K562 (cell line): ENCODE measurements around the gene ECT2L. TPM values are rescaled to one million over a fixed set of nuclear protein-coding genes. Genes with fewer than 3 reads are reported as not detected.
A peak's percentile ranks its signal among the peaks of the same experiment; 100 is the strongest.

ENCODE experiments used
- ATAC-seq: fragments of 200-7000 bp; cut with Tn5 transposase; 3 replicates; pipeline ENCODE4 v1.9.1; 2020; ENCODE audit warnings: moderate library complexity
- BruUV-seq: library from RNA; stranded (reverse); fragments of 400-500 nt; replicated peaks from 2 replicates; lab custom pipeline; 2021; lab: Mats Ljungman, UMichigan
- CTCF ChIA-PET: fragments of 300-600 bp; formaldehyde crosslinking; extraction: SDS; loops from one replicate; lab custom pipeline; 2021; ENCODE audit warnings: low intra/inter-chr PET ratio; lab: Yijun Ruan, JAX
- POLR2A ChIA-PET: fragments of 300-600, 350-650 bp; sonication (Branson Sonifier 250); formaldehyde crosslinking; extraction: SDS; loops from one replicate; lab custom pipeline; 2021; ENCODE audit warnings: antibody characterized with exemption, inconsistent platforms; lab: Yijun Ruan, JAX
- DNase-seq, 4 experiments: peaks; one replicate each; pipeline versions ENCODE4 v3.0.0 to v3.0.0-alpha.2; 2011 to 2018; ENCODE audit warnings: low spot score in 3 of 4, mixed read lengths in 3 of 4; ENCODE audit errors: extremely low read depth in 1 of 4
- FAIRE-seq: peaks from 2 replicates; lab custom pipeline; 2011; peaks lifted over from hg19 to GRCh38; lab: Jason Lieb, UNC
- H2AFZ ChIP-seq: 2 replicates; pipeline ENCODE4 v1.6.0; 2011; ENCODE audit warnings: low read depth, low read length, control low read depth, inconsistent platforms
- H3K27ac ChIP-seq: fragments of 200-600 bp; 3 replicates; pipeline ENCODE4 v1.8.0; 2011; ENCODE audit warnings: low read depth, mild to moderate bottlenecking, control low read depth, inconsistent platforms, low read length, moderate library complexity, mixed read lengths; ENCODE audit errors: extremely low read depth
- H3K27me3 ChIP-seq, 2 experiments: fragments of 300-600 bp in 1 of 2; 2 replicates in 1 of 2; 3 replicates in 1 of 2; pipeline versions ENCODE4 v1.6.0 to v1.8.0; 2011; ENCODE audit warnings: inconsistent platforms in 2 of 2, low read length in 2 of 2, mild to moderate bottlenecking in 1 of 2, mixed read lengths in 1 of 2, moderate library complexity in 1 of 2; ENCODE audit not compliant: control insufficient read depth in 2 of 2, insufficient read depth in 2 of 2
- H3K36me3 ChIP-seq: fragments of 300-600 bp; 3 replicates; pipeline ENCODE4 v1.8.0; 2011; ENCODE audit warnings: mild to moderate bottlenecking, low read length, inconsistent platforms; ENCODE audit not compliant: control insufficient read depth, insufficient read depth
- H3K4me1 ChIP-seq, 2 experiments: fragments of 200-600 bp in 1 of 2; replicated peaks in 1 of 2; 2 replicates in 1 of 2; 3 replicates in 1 of 2; pipeline versions ENCODE4 v1.5.1 to v1.8.0; 2011; ENCODE audit warnings: inconsistent platforms in 2 of 2, low read length in 2 of 2, mild to moderate bottlenecking in 1 of 2, mixed read lengths in 1 of 2, moderate library complexity in 1 of 2; ENCODE audit not compliant: control insufficient read depth in 2 of 2, insufficient read depth in 2 of 2
- H3K4me2 ChIP-seq: 2 replicates; pipeline ENCODE4 v1.6.1; 2011; ENCODE audit warnings: low read length, control low read depth, inconsistent platforms, mixed read lengths; ENCODE audit not compliant: insufficient read depth
- H3K4me3 ChIP-seq: fragments of 200-600 bp; sonication (generic), shearing (Covaris generic); 2 replicates; pipeline ENCODE4 v1.5.1; 2016; ENCODE audit warnings: control low read depth, inconsistent platforms
- H3K79me2 ChIP-seq: fragments of 200-600 bp; 3 replicates; pipeline ENCODE4 v1.8.0; 2011; ENCODE audit warnings: low read length, inconsistent platforms; ENCODE audit not compliant: control insufficient read depth, insufficient read depth
- H3K9ac ChIP-seq, 2 experiments: 2 replicates each; pipeline versions ENCODE4 v1.6.0 to v1.6.1; 2011; ENCODE audit warnings: low read depth in 2 of 2, low read length in 2 of 2, control low read depth in 1 of 2, inconsistent platforms in 1 of 2, mild to moderate bottlenecking in 1 of 2, mixed read lengths in 1 of 2; ENCODE audit not compliant: insufficient read depth in 1 of 2
- H3K9me1 ChIP-seq: one replicate; pipeline ENCODE4 v1.6.0; 2011; ENCODE audit warnings: inconsistent platforms, mild to moderate bottlenecking, low read length, moderate library complexity; ENCODE audit not compliant: control insufficient read depth, insufficient read depth
- H3K9me3 ChIP-seq: replicated peaks from 2 replicates; pipeline ENCODE4 v1.5.1; 2011; ENCODE audit warnings: low read depth, low read length, inconsistent platforms; ENCODE audit not compliant: control insufficient read depth, insufficient read depth
- H4K20me1 ChIP-seq: replicated peaks from 2 replicates; pipeline ENCODE4 v1.6.1; 2011; ENCODE audit warnings: low read length, inconsistent platforms, mixed read lengths; ENCODE audit not compliant: control insufficient read depth, insufficient read depth
- HNRNPH1 ChIP-seq: fragments of 200-400 bp; formaldehyde crosslinking; optimal IDR thresholded peaks from 2 replicates; pipeline ENCODE3; 2017; ENCODE audit warnings: low read depth, mild to moderate bottlenecking, low read length, moderate library complexity
- KLF1 ChIP-seq: fragments of 450-650 bp; IDR thresholded peaks from 2 replicates; pipeline ENCODE4 v1.6.1; 2016; ENCODE audit warnings: missing genetic modification characterization, missing compliant biosample characterization
- PHF21A ChIP-seq: fragments of 450-650 bp; IDR thresholded peaks from 2 replicates; pipeline ENCODE4 v1.6.1; 2017; ENCODE audit warnings: low read depth, borderline replicate concordance
- RFX1 ChIP-seq: fragments of 450-650 bp; IDR thresholded peaks from 2 replicates; pipeline ENCODE4 v1.6.1; 2016; ENCODE audit warnings: mild to moderate bottlenecking, moderate library complexity
- RNF2 ChIP-seq: sonication (generic); IDR thresholded peaks from 2 replicates; pipeline ENCODE4 v1.6.1; 2016
- ZNF232 ChIP-seq: sonication (generic); formaldehyde crosslinking; IDR thresholded peaks from 2 replicates; pipeline ENCODE4 v1.8.0; 2022; ENCODE audit warnings: mild to moderate bottlenecking, missing genetic modification reagents
- ZNF311 ChIP-seq: fragments of 250-450 bp; sonication (Bioruptor Pico); IDR thresholded peaks from 2 replicates; pipeline ENCODE4 v1.4.0; 2020; ENCODE audit warnings: mild to moderate bottlenecking, moderate library complexity
- ZNF384 ChIP-seq: IDR thresholded peaks from 2 replicates; pipeline ENCODE4 v1.6.1; 2012; ENCODE audit warnings: low read depth, low read length, improper control_type of control experiment
- WGBS: fragments of 100-300 bp; shearing (Covaris generic); methylation state at CpG from one replicate; pipeline ENCODE4 v1.1.6; 2016; ENCODE audit warnings: low coverage, mixed read lengths; ENCODE audit not compliant: insufficient coverage; ENCODE audit errors: missing lambda C conversion rate; 5-methylcytosine and 5-hydroxymethylcytosine counted together
- in situ Hi-C: fragments of 300-500 bp; cut with MboI; formaldehyde crosslinking; loops from 4 replicates; pipeline ENCODE4 v1.15.0; 2018; ENCODE audit warnings: inconsistent platforms, mixed read lengths
- intact Hi-C: fragments of 100-400 bp; cut with micrococcal nuclease; formaldehyde crosslinking; loops from 2 replicates; pipeline ENCODE4 v1.14.2; 2022
- polyA plus RNA-seq, 8 experiments: library from polyadenylated mRNA; depleted of rRNA in 4 of 8; stranded (reverse) in 5 of 8; unstranded in 3 of 8; fragments of >200 nt; fragmentation: Nextera tagmentation in 2 of 8; fragmentation: Illumina TruSeq in 1 of 8; extraction: Ambion mirVana in 2 of 8; extraction: Trizol in 1 of 8; gene quantifications; 2 replicates each; pipeline versions ENCODE4 v1.2.1 to v1.2.3, GENCODE V29; 2011 to 2014; ENCODE audit warnings: inconsistent platforms in 1 of 8, missing spikeins in 1 of 8
- total RNA-seq, 7 experiments: library from RNA; depleted of rRNA in 6 of 7; stranded (reverse); fragments of >200 nt in 6 of 7; fragmentation: Illumina TruSeq in 2 of 7; extraction: Trizol in 2 of 7; gene quantifications; 2 replicates each; pipeline versions ENCODE4 v1.2.1 to v1.2.3, GENCODE V29; 2011 to 2021; ENCODE audit warnings: low replicate concordance in 1 of 7

The ECT2L gene
- total and polyA plus RNA-seq, 9 of the 15 experiments (the other 6 are each of a cell fraction or from before 2014, with no cell fraction given): 0.03 to 0.04 TPM; not detected in 7

DNA sequence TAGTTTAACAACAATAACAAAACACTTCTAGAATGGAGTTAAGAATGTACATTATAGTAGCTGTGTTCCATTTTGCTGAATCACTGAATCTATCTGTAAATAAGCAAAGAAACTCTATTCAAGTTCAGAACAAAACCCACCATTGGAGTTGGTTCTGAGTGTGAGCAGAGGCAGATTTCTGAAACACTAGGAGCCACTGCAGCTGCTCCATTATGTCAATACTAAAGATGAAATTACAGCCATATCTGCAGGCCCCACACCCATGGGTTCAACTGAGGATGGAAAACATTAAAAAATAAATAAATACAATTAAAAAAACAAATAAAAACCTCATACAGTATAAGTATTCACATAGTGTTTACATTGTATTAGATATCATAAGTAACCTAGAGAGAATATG, 101.1 kb downstream of the ECT2L start (continued):
- no peak for TF ChIP-seq ZNF232

DNA sequence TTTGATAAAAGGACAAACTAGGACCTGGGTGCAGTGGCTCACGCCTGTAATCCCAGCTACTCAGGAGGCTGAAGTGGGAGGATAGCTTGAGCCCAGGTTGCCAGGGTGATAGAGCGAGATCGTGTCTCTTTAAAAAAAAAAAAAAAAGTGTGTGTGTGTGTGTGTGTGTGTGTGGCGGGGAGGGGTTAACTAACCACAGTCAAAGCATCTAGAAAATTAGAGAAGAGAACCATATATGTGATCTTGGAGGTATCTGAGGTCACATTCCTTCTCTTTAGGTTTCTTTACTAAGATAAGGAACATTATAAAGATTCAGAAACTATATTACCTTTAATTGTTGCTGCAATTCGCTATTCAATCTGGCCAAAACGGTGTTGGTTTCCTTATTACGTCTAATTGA, 111.3 kb downstream of the ECT2L start:
- CTCF ChIA-PET: no interaction called here

DNA sequence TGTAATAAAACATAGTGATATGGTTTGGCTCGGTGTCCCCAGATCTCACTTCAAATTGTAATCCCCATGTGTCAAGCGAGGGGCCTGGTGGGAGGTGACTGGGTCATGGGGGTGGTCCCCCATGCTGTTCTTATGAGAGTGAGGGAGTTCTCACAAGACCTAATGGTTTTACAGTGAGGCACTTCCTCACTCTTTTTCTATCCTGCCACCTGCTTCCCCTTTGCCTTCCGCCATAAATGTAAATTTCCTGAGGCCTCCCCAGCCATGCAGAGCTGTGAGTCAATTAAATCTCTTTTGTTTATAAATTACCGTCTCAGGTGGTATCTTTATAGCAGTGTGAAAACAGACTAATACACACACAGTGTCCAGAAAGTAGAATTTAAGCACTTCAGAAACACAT, 113.6 kb downstream of the ECT2L start:
- ATAC-seq (no peak), FAIRE-seq (no peak)

More for the DNA sequence above, 111.3 kb downstream of the ECT2L start:
- no peak overlapping the region for H2AFZ ChIP-seq
- no peaks in the 10 kb centered on the region for H3K9me1 ChIP-seq
- 72% methylated on average over 7 of the region's 7 CpGs for WGBS
- H3K27ac ChIP-seq: no peak overlapping the region
- ATAC-seq (no peak), FAIRE-seq (no peak), DNase-seq (no peak)
- H3K36me3 ChIP-seq: peaks cover 30% of the 10 kb centered on the region; the same call in 2 of the 3 replicates
- intact Hi-C loops (no loop called here), in situ Hi-C loops (no loop called here)
- H3K27me3 ChIP-seq: no peaks in the 10 kb centered on the region
- H3K9ac ChIP-seq: no peak overlapping the region
- no TSS peak for BruUV-seq
- no peak for TF ChIP-seq HNRNPH1
- TF ChIP-seq RFX1: peak; percentile 38; the same call in 1 of the 2 replicates
- TF ChIP-seq PHF21A: no peak
- peak; percentile 81 for TF ChIP-seq ZNF384
- no peak overlapping the region for H3K4me2 ChIP-seq
- no peaks in the 10 kb centered on the region for H3K4me1 ChIP-seq
- H4K20me1 ChIP-seq: no peaks in the 10 kb centered on the region
- no peak overlapping the region for H3K4me3 ChIP-seq
- no peaks in the 10 kb centered on the region for H3K79me2 ChIP-seq
- POLR2A ChIA-PET: interaction anchor here (0.6 kb wide), 1 partner anchor 331 kb away, joined by 3 read pairs; no protein-coding TSS in a partner anchor
- H3K9me3 ChIP-seq: no peaks in the 10 kb centered on the region

More for the DNA sequence above, 113.6 kb downstream of the ECT2L start:
- H3K27ac ChIP-seq: no peak overlapping the region
- intact Hi-C loops (no loop called here), in situ Hi-C loops (no loop called here)
- H3K79me2 ChIP-seq: no peaks in the 10 kb centered on the region
- H3K36me3 ChIP-seq: peaks cover 39% of the 10 kb centered on the region; the same call in 2 of the 3 replicates
- H3K9me1 ChIP-seq: no peaks in the 10 kb centered on the region
- no peak overlapping the region for H3K9ac ChIP-seq
- TF ChIP-seq RNF2 (no peak), ZNF311 (CRISPR knock-in tag) (no peak), KLF1 (no peak)
- no peak overlapping the region for H3K4me2 ChIP-seq
- no peaks in the 10 kb centered on the region for H4K20me1 ChIP-seq
- no peaks in the 10 kb centered on the region for H3K27me3 ChIP-seq
- ChIA-PET POLR2A (no interaction called here), CTCF (no interaction called here)
- H2AFZ ChIP-seq: no peak overlapping the region
- BruUV-seq: no TSS peak
- no peak overlapping the region for H3K4me3 ChIP-seq
- no peaks in the 10 kb centered on the region for H3K9me3 ChIP-seq
- no peak for DNase-seq
- 93% methylated on average over 4 of the region's 4 CpGs for WGBS
- H3K4me1 ChIP-seq: no peaks in the 10 kb centered on the region
